HL-60/S4 (cell line): ENCODE results near the gene TRMT112.

Experiments
- in situ Hi-C: fragments of 300-500 bp; cut with MboI; formaldehyde crosslinking; loops from 2 replicates; pipeline ENCODE4 v1.14.3; 2022; ENCODE audit warnings: low sequenced_read_pairs

Gene TRMT112

GRCh38 chr11:64317325-64317960, at the start of gene TRMT112:
TRMT112 (minus strand) TSS chr11:64317559; CDS start chr11:64317526, 33 bp downstream.
- in situ Hi-C loops: no loop called here

GRCh38 chr11:64366751-64367150, 49.4 kb upstream of the TRMT112 start:
- in situ Hi-C loops: no loop called here

- in situ Hi-C loops: no loop called here
These were observed 47.6 kb upstream of the TRMT112 start for GRCh38 chr11:64364911-64365310.

GRCh38 chr11:64364435-64364834, 47.1 kb upstream of the TRMT112 start:
- in situ Hi-C loops: no loop called here

GRCh38 chr11:64362339-64362738, 45.0 kb upstream of the TRMT112 start:
- in situ Hi-C loops: no loop called here

- in situ Hi-C loops: no loop called here
These were observed 44.3 kb upstream of the TRMT112 start for GRCh38 chr11:64361659-64362058.

GRCh38 chr11:64360448-64360921, 43.1 kb upstream of the TRMT112 start:
- in situ Hi-C loops: no loop called here

GRCh38 chr11:64359712-64360445, 42.5 kb upstream of the TRMT112 start:
- in situ Hi-C loops: no loop called here

GRCh38 chr11:64358907-64359711, 41.8 kb upstream of the TRMT112 start, which contains the start of gene RPS6KA4:
RPS6KA4 (plus strand) TSS chr11:64359162; CDS start chr11:64359236, 74 bp downstream.
- in situ Hi-C loops: no loop called here

- in situ Hi-C loops: no loop called here
These were observed 41.2 kb upstream of the TRMT112 start for GRCh38 chr11:64358536-64358906.

- in situ Hi-C loops: no loop called here
These were observed 40.7 kb upstream of the TRMT112 start for GRCh38 chr11:64357904-64358535.

GRCh38 chr11:64357446-64357845, 40.1 kb upstream of the TRMT112 start:
- in situ Hi-C loops: no loop called here

GRCh38 chr11:64356498-64357411, 39.4 kb upstream of the TRMT112 start:
- in situ Hi-C loops: no loop called here

- in situ Hi-C loops: no loop called here
These were observed 38.0 kb upstream of the TRMT112 start for GRCh38 chr11:64355078-64355940.

GRCh38 chr11:64353715-64354506, 36.6 kb upstream of the TRMT112 start:
- in situ Hi-C loops: no loop called here

GRCh38 chr11:64352995-64353714, 35.8 kb upstream of the TRMT112 start:
- in situ Hi-C loops: no loop called here
